A549 treated with DMSO at 1 μM for 4 hours (cell line): Measurements from ENCODE around the gene RABGGTB. TPM values are rescaled to one million over a fixed set of nuclear protein-coding genes. Genes with fewer than 3 reads are reported as not detected.

ENCODE experiments used
- total RNA-seq: library from RNA; stranded (reverse); fragments of 200-300 nt; extraction: Qiagen RNA extraction; gene quantifications from 5 replicates; pipeline ENCODE4 v1.2.3, GENCODE V29; 2022; ENCODE audit warnings: low read depth

The RABGGTB gene
- 73.5 to 85.8 TPM (median 77.2 TPM) in 5 replicates for total RNA-seq

DNA sequence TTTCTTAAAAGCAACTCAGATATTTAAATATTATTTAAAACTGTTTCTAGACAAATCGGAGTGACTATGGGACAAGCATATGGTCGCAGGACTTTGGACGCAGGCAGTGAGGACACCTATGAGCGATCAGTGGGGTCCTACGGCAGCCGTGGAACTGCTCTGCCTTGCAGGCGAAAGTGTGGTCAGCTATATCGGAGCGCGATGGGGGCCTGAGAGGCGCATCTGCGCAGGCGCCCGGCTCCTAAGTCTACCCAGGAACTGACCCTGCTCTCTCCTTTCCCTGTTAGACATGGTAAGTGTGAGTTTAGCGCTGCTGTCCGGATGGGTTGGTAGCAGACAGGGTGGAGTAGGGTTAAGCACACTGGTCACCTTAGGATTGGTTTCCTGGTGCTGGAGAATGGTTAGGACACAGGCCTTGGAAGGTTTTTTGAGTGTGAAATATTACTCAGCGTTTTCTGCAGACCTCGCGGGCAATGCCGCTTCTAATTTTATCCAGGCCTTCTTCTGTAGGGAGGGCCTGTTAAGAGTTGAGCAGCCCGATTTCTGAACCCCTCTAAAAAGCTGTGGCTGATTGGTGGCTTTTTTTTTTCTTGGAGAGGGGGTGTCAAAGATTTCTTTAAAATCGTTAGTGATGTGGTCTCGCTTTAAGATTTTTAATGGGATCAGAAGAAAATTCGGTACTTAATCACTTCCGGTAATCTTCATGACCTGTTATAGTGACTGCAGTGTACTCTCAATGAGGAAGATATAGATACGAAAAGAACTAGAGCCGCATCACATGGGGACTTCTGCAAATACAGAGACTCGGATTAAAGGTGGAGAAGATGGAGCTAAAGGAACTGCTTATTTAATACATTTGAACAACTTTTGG, at the start of gene RABGGTB:
Gene RABGGTB (plus strand): TSS at position 274 of the 871 bp plus-strand sequence. CDS start 16 bp downstream, at position 290.

DNA sequence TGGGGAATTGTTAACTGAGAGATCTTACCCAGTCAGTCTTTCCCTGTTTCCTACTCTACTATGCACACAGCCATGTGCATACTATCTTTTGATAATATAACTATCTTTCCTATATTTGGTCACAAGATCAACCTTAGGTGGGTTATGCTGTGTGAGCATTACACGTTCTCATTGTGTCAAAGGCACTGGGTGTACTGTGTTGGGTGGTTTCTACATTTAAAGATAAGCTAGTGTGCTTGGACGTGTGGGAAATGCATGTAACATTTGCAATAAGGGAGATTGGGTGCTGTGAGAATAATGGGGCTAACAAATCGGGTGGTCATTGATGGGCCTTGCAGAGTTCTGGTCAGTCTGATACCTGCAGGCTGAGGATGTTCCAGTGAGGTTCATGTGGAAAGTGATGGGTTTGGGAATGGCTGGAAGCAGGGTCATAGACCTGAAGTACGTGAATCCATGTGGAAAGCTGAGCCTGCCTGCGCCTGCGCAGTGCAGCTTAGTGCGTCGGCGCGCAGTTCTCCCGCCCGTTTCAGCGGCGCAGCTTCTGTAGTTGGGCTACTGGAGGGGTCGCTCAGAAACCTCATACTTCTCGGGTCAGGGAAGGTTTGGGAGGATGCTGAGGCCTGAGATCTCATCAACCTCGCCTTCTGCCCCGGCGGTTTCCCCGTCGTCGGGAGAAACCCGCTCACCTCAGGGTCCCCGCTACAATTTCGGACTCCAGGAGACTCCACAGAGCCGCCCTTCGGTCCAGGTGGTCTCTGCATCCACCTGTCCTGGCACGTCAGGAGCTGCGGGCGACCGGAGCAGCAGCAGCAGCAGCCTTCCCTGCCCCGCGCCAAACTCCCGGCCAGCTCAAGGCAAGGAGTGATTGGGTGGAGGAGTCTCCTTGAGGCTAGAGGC, 10.6 kb downstream of the RABGGTB start, which contains the start of gene MSH4:
Gene MSH4 (plus strand): TSS at position 507 of the 897 bp plus-strand sequence. CDS start 104 bp downstream, at position 611.

Other genes with a start within 250 kb of the RABGGTB start
- gene SLC44A5, start 175.1 kb upstream of the RABGGTB start, total RNA-seq, result 0.06 to 0.11 TPM (median 0.09 TPM) in 4 of 5 replicates, not detected in the other
- gene ACADM, start 61.5 kb upstream of the RABGGTB start, total RNA-seq, result 28.5 to 38.4 TPM (median 33.3 TPM) in 5 replicates
- gene MSH4, start 10.6 kb downstream of the RABGGTB start, total RNA-seq, result 0.02 to 0.07 TPM (median 0.03 TPM) in 3 of 5 replicates, not detected in the others
- not detected in 5 replicates for gene ASB17, start 146.1 kb downstream of the RABGGTB start, total RNA-seq